Activated T-helper 1 cell treated with Interleukin-2 at 50 U/mL for 16 hours (primary cell): ENCODE results near the gene SLC22A12.
"Not testable (repeated sequence)": the region's sequence is repeated elsewhere in the genome, so short reads cannot be mapped to it uniquely, and the experiment has no call there.

ENCODE experiments used
- DNase-seq: peaks from one replicate; pipeline ENCODE4 v3.0.0-alpha.2; 2020; ENCODE audit warnings: low read depth

SLC22A12 gene

DNA sequence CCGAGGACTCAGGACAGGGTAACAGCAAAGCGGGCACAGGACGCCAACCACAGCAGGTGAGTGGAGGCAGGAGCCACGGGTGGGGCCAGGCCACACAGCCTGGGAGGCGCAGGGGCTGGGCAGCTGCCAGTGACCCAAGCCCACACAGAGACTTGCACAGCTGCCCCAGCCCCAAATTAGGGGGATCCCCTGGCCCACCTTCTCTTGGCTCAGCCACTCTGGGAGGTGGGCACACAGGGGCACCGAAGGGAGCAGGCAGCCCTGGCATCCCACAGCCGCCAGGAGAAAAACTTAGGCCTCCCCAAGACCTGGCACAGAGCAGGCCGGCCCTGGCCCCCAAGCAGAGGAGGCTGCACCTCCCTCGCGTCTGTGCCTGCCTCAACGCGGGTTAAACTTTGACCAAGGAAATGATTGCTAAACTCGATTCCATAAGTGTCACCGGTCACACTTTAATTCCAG lies at the start of gene SLC22A12:
Gene SLC22A12, plus strand, starts transcription at position 458 of the 459 bp plus-strand sequence. CDS start 337 bp downstream, outside the sequence.
- DNase-seq: no peak

GRCh38 chr11:64542172-64543125 lies 48.6 kb upstream of the SLC22A12 start:
- DNase-seq: no peak

GRCh38 chr11:64543818-64544217 lies 47.2 kb upstream of the SLC22A12 start:
- DNase-seq: no peak

GRCh38 chr11:64544616-64545296 lies 46.3 kb upstream of the SLC22A12 start:
- no peak for DNase-seq

DNA sequence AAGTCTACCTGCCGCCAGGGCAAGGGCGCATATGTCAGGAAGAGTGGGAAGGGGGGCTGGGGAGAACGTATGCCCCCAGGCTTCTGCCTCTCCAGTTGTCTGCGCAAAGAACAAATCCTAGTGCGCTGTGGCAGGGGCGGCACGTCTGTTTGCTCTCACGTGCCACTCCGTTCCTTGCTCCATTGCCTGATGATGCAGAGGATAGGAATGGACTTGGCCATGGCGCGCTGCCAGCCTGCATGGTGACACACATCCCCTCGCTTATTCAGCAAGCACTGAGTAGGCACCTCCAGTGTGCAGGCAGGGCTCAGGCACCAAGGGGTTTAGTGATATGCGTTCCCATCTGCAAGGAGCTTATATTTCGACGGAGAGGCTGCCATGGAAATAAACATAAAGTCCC lies 45.4 kb upstream of the SLC22A12 start:
- no peak for DNase-seq

DNA sequence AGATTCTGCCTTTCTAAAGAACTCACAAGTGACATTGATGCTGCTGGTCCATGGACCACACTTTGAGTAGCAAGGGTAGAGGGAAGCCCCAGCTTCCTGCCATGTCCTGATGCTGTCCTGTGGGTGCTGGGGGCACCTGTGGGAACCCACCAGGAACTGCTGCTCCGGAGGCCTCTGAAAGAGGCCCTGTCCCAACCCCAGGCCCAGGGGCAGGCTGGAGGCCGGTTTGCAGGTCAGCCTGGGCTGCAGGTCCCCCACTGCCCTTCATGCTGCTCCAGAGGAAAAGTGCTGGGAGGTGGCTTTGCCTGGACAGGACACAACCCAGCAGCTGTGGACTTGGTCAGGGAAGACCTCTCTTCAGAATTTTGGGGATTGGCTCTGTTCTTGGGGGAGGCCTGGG lies 44.8 kb upstream of the SLC22A12 start:
- no peak for DNase-seq

- no peak for DNase-seq
Observed at GRCh38 chr11:64546600-64546999, 44.4 kb upstream of the SLC22A12 start.

DNA sequence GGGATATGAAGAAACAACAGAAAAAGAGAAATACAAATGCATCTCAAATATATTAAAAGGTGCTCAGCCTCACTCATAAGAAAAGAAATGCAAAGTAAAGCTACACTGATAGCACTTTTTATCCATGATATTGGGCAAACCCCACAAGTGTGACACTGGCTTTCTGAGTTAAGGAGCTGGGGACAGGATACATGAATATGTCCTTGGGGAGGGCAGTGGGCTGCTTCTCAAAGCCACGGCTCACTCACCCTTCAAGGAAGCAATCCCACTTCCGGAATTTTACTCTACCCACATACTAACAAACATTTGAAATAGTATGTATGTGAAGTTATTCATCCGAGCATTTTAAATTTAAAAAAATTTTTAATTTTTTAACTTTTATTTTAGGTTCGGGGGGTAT lies 41.1 kb upstream of the SLC22A12 start:
- DNase-seq: no peak

DNA sequence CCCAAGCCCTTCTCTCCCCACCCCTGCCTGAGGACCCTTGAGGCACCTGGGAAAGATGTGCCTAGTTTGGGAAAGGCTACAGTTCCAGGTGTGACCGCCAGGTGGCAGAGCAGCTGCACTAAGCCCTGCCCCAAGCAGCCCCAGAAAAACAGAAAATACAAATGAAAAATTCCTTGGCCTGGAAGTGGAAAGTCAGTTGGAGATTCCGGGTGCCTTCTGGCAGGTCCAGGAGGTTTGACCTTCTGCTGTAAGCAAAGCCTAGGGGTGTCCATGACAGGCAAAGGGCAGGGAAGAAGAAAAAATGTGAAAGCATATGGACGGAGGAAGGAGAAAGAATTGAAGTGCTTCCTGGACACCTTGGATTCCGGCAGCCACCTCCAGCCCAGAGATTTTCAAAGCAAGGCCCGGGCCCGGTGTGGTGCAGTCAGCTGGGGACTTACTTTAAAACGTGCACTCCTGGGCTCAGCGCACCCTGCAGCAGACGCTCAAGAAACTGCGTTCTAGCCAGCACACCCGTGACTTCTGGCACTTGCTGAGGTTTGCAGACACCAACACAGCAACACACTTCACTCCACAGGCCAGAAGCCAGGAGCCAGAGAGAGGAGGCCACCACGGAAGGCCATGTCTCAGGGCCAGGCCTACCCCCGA lies 37.3 kb upstream of the SLC22A12 start:
- peak; percentile 19 for DNase-seq

DNA sequence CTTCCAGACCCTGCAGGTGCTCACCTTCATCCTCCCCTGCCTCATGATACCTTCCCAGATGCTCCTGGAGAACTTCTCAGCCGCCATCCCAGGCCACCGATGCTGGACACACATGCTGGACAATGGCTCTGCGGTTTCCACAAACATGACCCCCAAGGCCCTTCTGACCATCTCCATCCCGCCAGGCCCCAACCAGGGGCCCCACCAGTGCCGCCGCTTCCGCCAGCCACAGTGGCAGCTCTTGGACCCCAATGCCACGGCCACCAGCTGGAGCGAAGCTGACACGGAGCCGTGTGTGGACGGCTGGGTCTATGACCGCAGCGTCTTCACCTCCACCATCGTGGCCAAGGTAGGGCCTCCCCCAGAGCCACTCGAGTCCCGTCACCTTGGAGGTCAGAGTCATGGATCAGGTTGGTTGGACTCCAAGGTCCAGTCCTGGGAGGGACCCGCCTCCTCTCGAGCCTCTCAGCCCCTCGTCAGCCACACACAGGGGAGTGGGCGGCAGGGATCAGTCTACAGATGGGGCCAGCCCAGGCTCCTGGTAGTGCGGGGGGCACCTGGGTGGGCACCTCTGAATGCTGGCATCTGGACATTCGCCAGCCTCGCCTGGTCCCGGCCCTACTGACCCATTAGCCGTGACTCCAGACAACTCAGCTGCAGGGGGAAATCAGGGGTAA lies 34.8 kb upstream of the SLC22A12 start:
- DNase-seq: no peak

GRCh38 chr11:64556721-64557250 lies 34.2 kb upstream of the SLC22A12 start:
- no peak for DNase-seq

- no peak for DNase-seq
Observed at GRCh38 chr11:64558065-64558745, 32.8 kb upstream of the SLC22A12 start.

- no peak for DNase-seq
Observed at GRCh38 chr11:64558869-64559268, 32.2 kb upstream of the SLC22A12 start.

- no peak for DNase-seq
Observed at GRCh38 chr11:64559351-64560138, 31.5 kb upstream of the SLC22A12 start.

DNA sequence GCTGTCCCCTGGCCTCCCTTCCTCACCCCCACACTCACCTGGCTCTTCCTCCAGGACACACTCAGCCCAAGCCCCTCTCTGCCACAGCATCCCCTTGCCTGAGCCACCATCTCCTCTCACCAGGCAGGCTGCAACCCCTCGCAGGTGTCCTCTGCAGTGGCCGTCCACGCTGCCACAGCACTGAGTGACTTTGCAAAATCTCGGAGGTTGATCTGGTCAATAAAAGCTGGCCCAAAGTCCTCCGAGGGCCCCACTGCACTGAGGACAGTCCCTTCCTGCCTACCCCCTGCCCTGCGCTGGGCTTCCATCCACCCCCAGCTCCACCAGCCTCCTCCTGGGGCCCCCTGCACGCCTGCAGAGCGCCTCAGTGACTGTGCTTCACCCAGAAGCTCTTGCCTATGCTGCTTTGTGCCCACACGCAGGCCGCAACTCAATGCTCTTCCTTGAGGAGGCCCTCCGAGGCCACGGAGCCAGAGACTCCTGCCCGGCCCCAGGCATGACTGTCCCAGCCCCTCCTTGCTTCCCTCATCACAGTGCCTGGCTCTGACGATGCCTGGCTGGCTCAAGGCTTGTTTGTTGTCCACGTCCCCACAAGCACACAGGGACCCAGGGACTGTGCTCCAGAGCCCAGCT lies 30.8 kb upstream of the SLC22A12 start:
- no peak for DNase-seq

DNA sequence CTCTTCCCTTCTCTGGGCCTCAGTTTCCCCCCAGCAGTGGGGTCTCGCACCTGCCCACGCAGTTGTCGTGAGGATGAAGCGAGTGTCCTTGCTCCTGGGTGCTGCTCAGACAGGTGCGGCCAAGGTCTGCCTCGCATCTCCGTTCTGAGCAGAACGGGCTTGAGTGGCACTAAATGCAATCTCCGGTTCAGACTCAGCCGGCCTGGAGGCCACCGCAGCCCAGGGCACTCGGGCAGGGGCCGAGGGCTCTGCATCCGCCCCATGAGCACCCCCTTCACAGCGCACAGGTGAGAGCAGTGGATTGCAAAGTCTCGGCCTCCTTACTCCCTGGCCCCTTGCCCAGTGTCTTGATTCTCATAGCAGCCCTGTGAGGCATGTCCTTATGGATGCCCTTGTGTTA lies 30.1 kb upstream of the SLC22A12 start:
- no peak for DNase-seq

- not testable (repeated sequence) for DNase-seq
Observed at GRCh38 chr11:64561429-64561828, 29.6 kb upstream of the SLC22A12 start.

DNA sequence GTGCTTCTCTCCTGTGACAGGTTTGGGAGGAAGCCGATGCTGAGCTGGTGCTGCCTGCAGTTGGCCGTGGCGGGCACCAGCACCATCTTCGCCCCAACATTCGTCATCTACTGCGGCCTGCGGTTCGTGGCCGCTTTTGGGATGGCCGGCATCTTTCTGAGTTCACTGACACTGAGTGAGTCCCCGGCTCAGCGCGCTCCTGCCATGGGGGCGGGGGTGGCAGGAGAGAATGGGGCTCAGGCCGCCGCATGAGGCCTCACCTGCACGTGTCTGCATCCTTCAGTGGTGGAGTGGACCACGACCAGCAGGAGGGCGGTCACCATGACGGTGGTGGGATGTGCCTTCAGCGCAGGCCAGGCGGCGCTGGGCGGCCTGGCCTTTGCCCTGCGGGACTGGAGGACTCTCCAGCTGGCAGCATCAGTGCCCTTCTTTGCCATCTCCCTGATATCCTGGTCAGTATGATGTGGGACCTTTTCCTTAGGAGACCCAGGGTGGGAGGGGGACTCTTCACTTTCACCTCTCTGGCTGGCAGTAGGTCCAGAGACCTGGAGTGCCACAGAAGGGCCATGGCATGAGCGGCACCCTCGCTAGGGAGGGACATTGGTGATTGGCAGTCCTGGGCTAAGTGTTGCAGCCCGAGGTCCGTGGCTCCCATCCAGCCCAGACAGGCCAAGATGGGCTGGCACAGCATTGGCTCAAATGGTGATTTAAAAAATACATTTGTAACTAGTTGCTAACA lies 28.9 kb upstream of the SLC22A12 start:
- DNase-seq: no peak

GRCh38 chr11:64562723-64563351 lies 28.2 kb upstream of the SLC22A12 start:
- no peak for DNase-seq
